T-helper 2 cell treated with Interferon-gamma antibody and Interleukin-4, amounts not matched to agents 100 ng/mL and 5 ng/mL, for 36 hours (primary cell): Measurements from ENCODE around the gene BDH2. TPM values are rescaled to one million over a fixed set of nuclear protein-coding genes. Genes with fewer than 3 reads are reported as not detected.

Experiments
- intact Hi-C: fragments of 100-400 bp; cut with micrococcal nuclease; formaldehyde crosslinking; loops from one replicate; pipeline ENCODE4 v1.15.1; 2023
- total RNA-seq: library from RNA; stranded (reverse); gene quantifications from 2 replicates; pipeline ENCODE4 v1.2.3, GENCODE V29; 2022

The BDH2 gene
- total RNA-seq, 1 donor from 2014 or later = 15.8 TPM

DNA sequence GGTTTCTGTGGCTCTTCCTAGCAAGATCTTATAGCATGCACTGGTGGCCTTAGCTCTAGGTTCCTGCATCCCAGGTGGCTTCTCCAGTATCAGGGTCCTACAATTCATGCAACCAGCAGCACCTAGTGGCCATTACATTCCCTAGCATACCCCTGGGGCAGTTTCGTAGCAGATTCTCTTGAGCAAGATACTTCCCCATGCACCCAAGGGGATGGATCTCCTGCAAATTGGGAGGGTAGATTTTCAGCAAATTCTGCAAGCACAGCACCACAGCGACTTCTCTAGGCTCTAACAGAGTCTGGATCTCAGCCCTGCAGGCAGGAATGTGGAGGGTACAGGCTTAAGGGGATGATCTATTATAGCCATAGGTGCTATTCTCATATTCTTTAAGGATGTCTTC, 67.1 kb downstream of the BDH2 start:
- intact Hi-C loops = no loop called here

DNA sequence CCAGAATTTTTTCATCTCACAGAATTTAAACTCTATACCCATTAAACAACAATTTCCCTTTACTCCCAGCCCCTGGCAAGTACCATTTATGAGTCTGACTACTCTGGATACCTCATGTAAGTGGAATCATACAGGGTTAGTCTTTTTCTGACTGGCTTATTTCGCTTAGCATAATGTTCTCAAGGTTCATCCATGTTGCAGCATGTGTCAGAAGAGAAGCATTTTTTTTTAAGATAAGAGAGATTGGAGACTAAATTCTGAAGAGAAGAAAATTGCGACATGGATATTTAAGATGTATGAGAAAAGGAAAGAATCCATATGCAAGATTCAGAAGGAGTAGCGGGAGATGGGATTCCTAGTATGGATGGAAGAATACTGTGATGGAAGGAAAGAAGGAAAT, 68.8 kb downstream of the BDH2 start:
- intact Hi-C loops = no loop called here

DNA sequence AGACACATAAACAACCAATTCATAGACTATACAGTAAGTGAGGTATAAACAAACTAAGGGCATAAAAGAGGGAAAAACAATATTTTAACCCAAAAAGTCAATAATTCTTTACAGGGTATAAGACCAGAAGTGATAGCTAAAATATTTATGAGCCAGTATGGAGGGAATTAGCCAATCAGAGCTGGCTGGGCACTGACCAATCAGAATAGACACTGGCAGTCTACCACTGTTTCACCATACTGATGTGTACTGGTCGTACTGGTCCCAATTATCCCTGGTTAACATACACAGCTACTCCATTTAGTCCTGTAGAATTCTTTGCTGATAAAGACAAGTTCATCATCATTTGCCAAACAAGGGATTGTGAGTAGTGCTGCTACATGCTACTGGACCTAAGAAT, 70.3 kb downstream of the BDH2 start:
- intact Hi-C loops = no loop called here

Other genes with a start within 250 kb of the BDH2 start
- gene CISD2, start 230.8 kb downstream of the BDH2 start, total RNA-seq = 54.7 and 54.9 TPM in 2 replicates
- gene SLC9B1, start 80.1 kb downstream of the BDH2 start, total RNA-seq = 0.48 and 0.61 TPM in 2 replicates
- gene SLC9B2, start 23.1 kb downstream of the BDH2 start, total RNA-seq = 22.9 and 27.5 TPM in 2 replicates
- 47.6 and 56.2 TPM in 2 replicates for gene CENPE, start 98.5 kb upstream of the BDH2 start, total RNA-seq